ENCODE data around the gene PIM3.

PIM3 gene

GRCh38 chr22:50011447-50012210 lies 51.1 kb downstream of the PIM3 start:
- no peak overlapping the region for H3K27ac ChIP-seq (ENCODE audit: low read depth, low read length)
- H3K4me3 ChIP-seq (ENCODE audit: low read depth in 1 of 2, low read length in 2 of 2) = no peak overlapping the region
- no peaks in the 10 kb centered on the region for H3K36me3 ChIP-seq (ENCODE audit: insufficient read depth, low read length)
- H3K9ac ChIP-seq (ENCODE audit: low read length) = no peak overlapping the region
- H3K9me3 ChIP-seq (ENCODE audit: low read length) = no peaks in the 10 kb centered on the region
- no peaks in the 10 kb centered on the region for H3K4me1 ChIP-seq (ENCODE audit: insufficient read depth, low read length)
- peaks cover 8 to 61% of the 10 kb centered on the region in 2 donors for H3K27me3 ChIP-seq (ENCODE audit: control insufficient read depth in 1 of 2, insufficient read depth in 2 of 2, low read length in 2 of 2)

DNA sequence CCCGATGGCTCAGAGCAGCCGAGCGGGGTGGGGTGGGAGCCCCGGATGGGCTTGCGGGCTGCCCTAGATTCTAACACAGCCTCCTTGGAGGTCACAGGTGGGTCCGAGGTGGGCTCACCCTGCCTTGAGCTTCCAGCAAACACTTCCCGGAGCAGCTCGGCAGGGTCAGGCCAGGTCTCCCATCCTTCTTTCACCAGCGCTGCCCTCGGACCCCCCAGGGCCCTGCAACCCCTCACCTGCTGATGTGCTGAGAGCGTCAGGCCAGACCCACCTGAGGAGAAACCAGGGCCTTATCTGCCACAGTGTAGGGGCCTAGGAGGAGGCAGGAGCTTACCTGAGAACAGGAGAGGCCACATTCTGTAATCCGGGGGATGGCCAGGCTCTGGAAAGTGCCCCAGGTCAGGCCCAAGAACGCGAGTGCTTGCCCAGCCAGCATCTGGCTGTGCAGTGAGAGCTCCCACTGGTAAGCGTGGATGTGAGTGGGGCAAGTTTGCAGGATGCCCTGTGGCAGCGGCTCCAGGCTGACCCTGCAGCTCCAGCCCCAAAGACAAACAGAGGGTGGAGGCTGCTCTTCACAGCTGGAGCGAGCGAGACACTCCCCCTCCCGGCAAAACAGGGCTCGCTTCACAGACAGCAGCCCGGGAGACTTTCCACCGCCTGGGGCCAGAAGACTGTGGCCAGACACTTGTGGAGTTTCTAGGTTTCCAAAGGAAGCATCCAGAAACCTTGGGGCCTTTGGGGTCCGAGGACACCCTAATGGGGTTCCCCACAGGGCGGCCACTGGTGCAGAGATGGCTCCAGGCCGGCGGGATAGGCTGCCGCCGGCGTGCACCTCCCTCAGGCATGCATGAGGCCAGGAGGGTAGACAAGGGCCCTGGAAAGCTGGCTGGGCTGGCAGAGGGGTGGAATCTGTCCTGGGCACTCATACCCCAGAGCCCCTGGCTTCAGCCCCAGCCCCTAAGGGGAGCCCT lies 51.9 kb downstream of the PIM3 start, which contains the start of gene IL17REL:
Gene IL17REL (minus strand): TSS at position 555 of the 971 bp plus-strand sequence. CDS start 119 bp downstream, at position 436.
- no peak within 1 kb of the TSS for H3K9ac ChIP-seq (ENCODE audit: low read length)
- no peaks in the 10 kb centered on the region for H3K36me3 ChIP-seq (ENCODE audit: insufficient read depth, low read length)
- H3K4me1 ChIP-seq (ENCODE audit: insufficient read depth, low read length) = no peaks in the 10 kb centered on the region
- peaks cover 8 to 69% of the 10 kb centered on the region in 2 donors for H3K27me3 ChIP-seq (ENCODE audit: control insufficient read depth in 1 of 2, insufficient read depth in 2 of 2, low read length in 2 of 2)
- no peak within 1 kb of the TSS for H3K27ac ChIP-seq (ENCODE audit: low read depth, low read length)
- no peaks in the 10 kb centered on the region for H3K9me3 ChIP-seq (ENCODE audit: low read length)
- H3K4me3 ChIP-seq (ENCODE audit: low read depth in 1 of 2, low read length in 2 of 2) = no peak within 1 kb of the TSS

Data from muscle layer of colon (tissue), 2 donors.